Renal cortical epithelial cell (primary cell): Measurements from ENCODE around the gene AIMP1. TPM values are rescaled to one million over a fixed set of nuclear protein-coding genes. Genes with fewer than 3 reads are reported as not detected.
"Not testable (repeated sequence)": the region's sequence is repeated elsewhere in the genome, so short reads cannot be mapped to it uniquely, and the experiment has no call there.

ENCODE experiments used
- DNase-seq: peaks from one replicate; pipeline ENCODE4 v3.0.0-alpha.2; 2011; ENCODE audit warnings: low read depth
- total RNA-seq: library from RNA; depleted of rRNA; stranded (reverse); fragments of >200 nt; gene quantifications from 2 replicates; pipeline ENCODE4 v1.2.3, GENCODE V29; 2014

AIMP1 gene
- total RNA-seq, 1 donor from 2014 or later: 36.2 TPM

GRCh38 chr4:106347167-106347566, 30.8 kb downstream of the AIMP1 start:
- DNase-seq: no peak

- DNase-seq: no peak
Observed at GRCh38 chr4:106351016-106351415, 34.7 kb downstream of the AIMP1 start.

GRCh38 chr4:106353786-106354185, 37.4 kb downstream of the AIMP1 start:
- no peak for DNase-seq

GRCh38 chr4:106355193-106355592, 38.8 kb downstream of the AIMP1 start:
- no peak for DNase-seq

- peak; percentile 22 for DNase-seq
Observed at GRCh38 chr4:106358899-106359298, 42.5 kb downstream of the AIMP1 start.

- DNase-seq: no peak
Observed at GRCh38 chr4:106362086-106362825, 45.9 kb downstream of the AIMP1 start.

- no peak for DNase-seq
Observed at GRCh38 chr4:106364282-106364681, 47.9 kb downstream of the AIMP1 start.

- DNase-seq: peak; percentile 96
Observed at GRCh38 chr4:106365613-106366012, 49.3 kb downstream of the AIMP1 start.

GRCh38 chr4:106366026-106366425, 49.7 kb downstream of the AIMP1 start:
- peak; percentile 11 for DNase-seq

GRCh38 chr4:106367072-106367471, 50.7 kb downstream of the AIMP1 start:
- no peak for DNase-seq

GRCh38 chr4:106368678-106369077, 52.3 kb downstream of the AIMP1 start, which contains the start of gene GIMD1:
Gene GIMD1, minus strand, starts transcription at chr4:106368778. Its CDS starts 1,343 bp downstream, at chr4:106367435.
- no peak for DNase-seq

GRCh38 chr4:106369456-106370060, 53.2 kb downstream of the AIMP1 start:
- DNase-seq: peak; percentile 78

- DNase-seq: no peak
Observed at GRCh38 chr4:106370214-106370613, 53.9 kb downstream of the AIMP1 start.

- no peak for DNase-seq
Observed at GRCh38 chr4:106371161-106371560, 54.8 kb downstream of the AIMP1 start.

GRCh38 chr4:106373026-106373425, 56.7 kb downstream of the AIMP1 start:
- DNase-seq: no peak

GRCh38 chr4:106380179-106380578, 63.8 kb downstream of the AIMP1 start:
- no peak for DNase-seq

GRCh38 chr4:106384878-106385277, 68.5 kb downstream of the AIMP1 start:
- DNase-seq: no peak

GRCh38 chr4:106385853-106386393, 69.6 kb downstream of the AIMP1 start:
- no peak for DNase-seq

- no peak for DNase-seq
Observed at GRCh38 chr4:106395582-106395981, 79.2 kb downstream of the AIMP1 start.

GRCh38 chr4:106398898-106399297, 82.5 kb downstream of the AIMP1 start:
- DNase-seq: not testable (repeated sequence)
